IPS DF 6.9 (cell line): ENCODE measurements around the gene SHISA9.

Experiments
- DNase-seq: peaks from one replicate; pipeline ENCODE4 v3.0.0-alpha.2; 2013; ENCODE audit warnings: low read depth, low spot score
- H3K27ac ChIP-seq: one replicate; pipeline ENCODE4 v1.5.1; 2013; ENCODE audit warnings: low read length, control low read depth
- H3K27me3 ChIP-seq: 2 replicates; pipeline ENCODE4 v1.6.1; 2013; ENCODE audit warnings: mild to moderate bottlenecking, low read length; ENCODE audit not compliant: control insufficient read depth, insufficient read depth
- H3K36me3 ChIP-seq: 2 replicates; pipeline ENCODE4 v1.6.1; 2013; ENCODE audit warnings: low read length; ENCODE audit not compliant: control insufficient read depth, insufficient read depth
- H3K4me1 ChIP-seq: 2 replicates; pipeline ENCODE4 v1.6.1; 2013; ENCODE audit warnings: low read length; ENCODE audit not compliant: control insufficient read depth, insufficient read depth
- H3K4me3 ChIP-seq: 2 replicates; pipeline ENCODE4 v1.5.1; 2013; ENCODE audit warnings: mild to moderate bottlenecking, low read length
- H3K9me3 ChIP-seq: 2 replicates; pipeline ENCODE4 v1.6.1; 2013; ENCODE audit warnings: low read length, inconsistent platforms; ENCODE audit not compliant: control insufficient read depth, insufficient read depth
- WGBS: extraction: QIAGEN DNeasy Blood & Tissue Kit; methylation state at CpG from one replicate; pipeline ENCODE4 v1.1.7; 2013; ENCODE audit warnings: mixed read lengths, missing lambda C conversion rate; ENCODE audit not compliant: insufficient read length, insufficient coverage; 5-methylcytosine and 5-hydroxymethylcytosine counted together

The SHISA9 gene

DNA sequence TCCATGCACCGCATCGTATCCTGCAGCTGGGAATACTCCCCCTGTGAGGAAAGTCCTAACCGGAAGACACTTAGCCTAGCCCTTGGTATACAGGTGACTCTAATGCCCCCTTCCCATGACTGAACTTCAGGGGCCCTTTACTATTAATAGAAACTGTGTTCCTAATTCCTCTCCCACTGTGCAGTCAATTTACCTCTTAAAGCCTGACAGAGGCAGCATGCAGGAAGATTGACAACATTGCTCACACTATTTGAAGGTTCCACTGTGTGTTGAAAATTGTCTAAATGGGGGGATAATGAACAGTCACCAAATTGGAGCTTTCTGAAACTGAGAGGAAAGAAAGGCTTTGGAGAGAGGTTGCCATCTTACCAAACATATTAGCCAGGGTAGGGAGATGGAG is 222.6 kb downstream of the SHISA9 start:
- H3K4me1 ChIP-seq, result peaks cover 3% of the 10 kb centered on the region
- H3K9me3 ChIP-seq, result no peaks in the 10 kb centered on the region
- no CpG with 5 or more reads among the region's 3 CpGs for WGBS
- no peaks in the 10 kb centered on the region for H3K27me3 ChIP-seq
- no peak overlapping the region for H3K4me3 ChIP-seq
- H3K36me3 ChIP-seq, result no peaks in the 10 kb centered on the region
- DNase-seq, result no peak
- no peak overlapping the region for H3K27ac ChIP-seq

DNA sequence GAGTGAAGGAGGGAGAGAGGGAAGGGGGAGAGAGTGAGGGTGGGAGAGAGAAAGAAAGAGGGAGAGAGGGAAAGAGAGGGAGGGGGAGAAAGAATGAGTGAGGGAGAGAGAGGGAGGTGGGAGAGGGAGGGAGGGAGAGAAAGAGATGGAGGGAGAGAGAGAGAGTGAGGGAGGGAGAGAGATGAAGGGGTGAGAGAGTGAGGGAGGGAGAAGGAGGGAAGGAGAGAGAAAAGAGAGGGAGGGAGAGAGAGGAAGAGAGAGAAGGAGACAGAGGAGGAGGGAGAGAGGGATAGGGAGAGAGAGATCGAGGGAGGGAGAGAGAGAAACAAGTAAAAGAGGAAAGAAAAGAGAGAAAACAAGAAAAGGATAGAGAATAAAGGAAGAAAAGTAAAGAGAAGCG is 225.7 kb downstream of the SHISA9 start:
- H3K27me3 ChIP-seq, result no peaks in the 10 kb centered on the region
- H3K4me3 ChIP-seq, result no peak overlapping the region
- DNase-seq, result no peak
- H3K4me1 ChIP-seq, result no peaks in the 10 kb centered on the region
- no CpG with 5 or more reads among the region's 2 CpGs for WGBS
- H3K36me3 ChIP-seq, result no peaks in the 10 kb centered on the region
- no peak overlapping the region for H3K27ac ChIP-seq
- no peaks in the 10 kb centered on the region for H3K9me3 ChIP-seq

DNA sequence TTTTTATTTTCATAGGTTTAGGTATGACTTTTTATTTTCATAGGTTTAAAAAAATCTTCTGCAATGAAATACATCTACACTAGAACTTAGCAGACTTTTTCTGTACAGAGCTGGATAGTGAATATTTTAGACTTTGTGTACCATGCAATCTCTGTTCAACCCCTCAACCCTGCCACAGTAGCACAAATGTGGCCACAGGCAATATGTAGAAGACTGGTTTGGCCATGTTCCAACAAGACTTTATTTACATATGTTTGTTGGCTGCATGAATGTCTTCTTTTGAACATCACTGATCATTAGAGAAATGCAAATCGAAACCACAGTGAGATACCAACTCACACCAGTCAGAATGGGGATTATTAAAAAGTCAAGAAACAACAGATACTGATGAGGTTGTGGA is 229.2 kb downstream of the SHISA9 start:
- WGBS, result no CpG with 5 or more reads among the region's 1 CpG
- Histone ChIP-seq H3K36me3 (no peaks in the 10 kb centered on the region), H3K27ac (no peak overlapping the region), H3K4me1 (no peaks in the 10 kb centered on the region), H3K4me3 (no peak overlapping the region), H3K27me3 (no peaks in the 10 kb centered on the region), H3K9me3 (no peaks in the 10 kb centered on the region)
- DNase-seq, result no peak

DNA sequence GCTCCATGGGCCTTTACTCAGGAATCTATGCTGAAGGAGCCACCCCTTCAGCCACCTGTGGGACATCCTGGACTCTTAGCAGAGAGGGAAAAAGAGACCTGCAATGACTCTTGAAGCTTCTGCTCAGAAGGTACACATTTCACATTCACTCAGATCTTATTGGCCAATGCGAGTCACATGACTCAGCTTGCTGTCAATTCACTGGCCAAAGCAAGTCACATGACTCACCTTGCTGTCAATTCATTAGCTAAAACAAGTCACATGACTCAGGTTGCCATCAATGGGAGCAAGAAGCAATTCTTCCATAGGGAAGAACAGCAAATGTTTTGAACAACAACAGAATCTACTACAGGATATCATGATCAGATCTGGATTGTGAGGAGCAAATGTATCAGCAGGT is 233.4 kb downstream of the SHISA9 start:
- no CpG with 5 or more reads among the region's 1 CpG for WGBS

DNA sequence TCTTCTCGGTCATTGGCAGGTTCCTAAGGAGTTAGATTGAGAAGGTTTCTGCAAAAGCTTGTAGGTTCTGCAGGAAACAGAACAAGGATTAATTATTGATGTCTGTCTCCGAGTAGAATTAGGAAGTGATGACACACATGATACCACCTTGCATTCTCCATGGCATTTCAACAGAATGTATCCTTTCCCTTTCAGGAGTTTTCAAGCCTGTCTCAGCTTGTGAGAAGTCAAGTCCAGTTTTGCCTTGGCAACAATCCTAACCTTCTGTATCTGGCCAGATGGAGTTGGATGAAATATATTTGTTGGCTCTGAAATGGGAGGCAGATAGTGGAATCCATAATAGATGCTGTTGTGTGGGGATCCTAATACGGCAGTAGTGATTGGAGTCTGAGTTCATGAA is 235.5 kb downstream of the SHISA9 start:
- DNase-seq, result no peak
- no peaks in the 10 kb centered on the region for H3K9me3 ChIP-seq
- H3K4me3 ChIP-seq, result no peak overlapping the region
- no peaks in the 10 kb centered on the region for H3K27me3 ChIP-seq
- H3K36me3 ChIP-seq, result no peaks in the 10 kb centered on the region
- no peaks in the 10 kb centered on the region for H3K4me1 ChIP-seq
- no peak overlapping the region for H3K27ac ChIP-seq
- WGBS, result no CpG with 5 or more reads among the region's 3 CpGs

More for the DNA sequence above, 233.4 kb downstream of the SHISA9 start:
- Histone ChIP-seq H3K36me3 (no peaks in the 10 kb centered on the region), H3K27me3 (no peaks in the 10 kb centered on the region), H3K4me1 (no peaks in the 10 kb centered on the region), H3K9me3 (no peaks in the 10 kb centered on the region), H3K27ac (no peak overlapping the region), H3K4me3 (no peak overlapping the region)
- DNase-seq, result no peak

DNA sequence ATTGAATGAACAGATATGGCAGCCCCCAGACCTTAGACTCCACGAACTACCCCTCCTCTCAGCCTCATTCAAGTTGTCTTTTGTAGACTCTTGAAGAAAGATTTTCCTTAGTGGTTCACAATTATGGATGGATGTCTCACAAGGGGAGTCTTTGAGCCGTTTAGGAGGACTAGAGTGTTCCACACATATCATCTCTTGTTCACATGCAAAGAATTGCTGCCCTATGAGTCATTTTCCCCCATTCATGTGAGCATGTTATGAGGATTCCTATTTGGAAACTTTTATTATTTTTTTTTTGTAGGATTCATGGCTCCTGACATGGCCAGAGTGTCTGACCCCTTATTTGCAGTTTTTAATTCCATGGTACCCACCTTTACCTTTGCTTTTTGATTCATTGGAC is 237.1 kb downstream of the SHISA9 start:
- H3K27ac ChIP-seq, result no peak overlapping the region
- H3K36me3 ChIP-seq, result no peaks in the 10 kb centered on the region
- no peaks in the 10 kb centered on the region for H3K9me3 ChIP-seq
- H3K27me3 ChIP-seq, result no peaks in the 10 kb centered on the region
- no peak overlapping the region for H3K4me3 ChIP-seq
- DNase-seq, result no peak
- no CpG with 5 or more reads among the region's 2 CpGs for WGBS
- H3K4me1 ChIP-seq, result no peaks in the 10 kb centered on the region; the same call in 1 of the 2 replicates

DNA sequence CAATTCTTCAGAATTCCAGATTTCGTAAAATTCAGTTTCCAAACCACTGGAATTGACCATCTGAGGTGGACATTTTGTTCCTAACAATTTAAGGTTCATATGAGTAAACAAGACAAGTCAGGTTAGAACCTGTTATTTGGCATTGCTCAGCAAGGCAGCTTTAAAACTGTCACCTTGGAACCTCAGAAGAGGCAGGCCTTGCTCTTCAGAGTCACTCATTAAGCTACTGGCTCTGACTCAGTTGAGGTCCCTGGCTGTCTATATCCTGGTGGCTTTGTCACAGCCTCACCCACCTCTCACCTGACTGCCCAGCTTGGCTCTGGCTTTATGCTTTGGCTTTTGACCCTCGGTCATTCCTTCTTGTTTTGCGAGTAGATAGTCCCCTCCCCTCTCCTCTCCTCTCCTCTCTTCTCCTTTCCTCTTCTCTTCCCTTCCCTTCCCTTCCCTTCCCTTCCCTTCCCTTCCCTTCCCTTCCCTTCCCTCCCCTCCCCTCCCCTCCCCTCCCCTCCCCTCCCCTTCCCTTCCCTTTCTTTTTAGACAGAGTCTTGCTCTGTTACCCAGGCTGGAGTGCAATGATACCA is 238.4 kb downstream of the SHISA9 start:
- Histone ChIP-seq H3K9me3 (no peaks in the 10 kb centered on the region), H3K36me3 (no peaks in the 10 kb centered on the region), H3K4me3 (no peak overlapping the region), H3K4me1 (no peaks in the 10 kb centered on the region; the same call in 1 of the 2 replicates), H3K27me3 (no peaks in the 10 kb centered on the region), H3K27ac (no peak overlapping the region)
- no CpG with 5 or more reads among the region's 3 CpGs for WGBS
- no peak for DNase-seq

DNA sequence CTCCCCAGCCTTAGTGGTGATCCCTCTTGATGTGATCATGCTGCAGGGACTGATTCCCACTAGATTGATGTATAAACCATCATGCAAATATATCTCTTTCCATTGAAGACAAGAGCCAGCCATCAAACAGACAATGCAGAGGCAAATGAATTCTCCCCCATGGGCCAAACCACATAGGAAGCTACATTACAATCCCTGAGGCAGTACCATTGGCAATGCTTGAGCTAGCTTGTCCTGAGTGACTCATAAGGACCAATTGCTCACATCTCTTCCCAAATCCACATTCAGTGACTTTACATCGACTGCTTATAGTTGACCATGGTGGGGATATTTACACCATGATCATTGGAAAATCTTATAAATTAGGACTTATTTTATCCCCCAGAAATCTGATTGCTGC is 242.2 kb downstream of the SHISA9 start:
- Histone ChIP-seq H3K4me1 (no peaks in the 10 kb centered on the region; the same call in 1 of the 2 replicates), H3K9me3 (no peaks in the 10 kb centered on the region), H3K4me3 (no peak overlapping the region), H3K36me3 (no peaks in the 10 kb centered on the region), H3K27ac (no peak overlapping the region), H3K27me3 (no peaks in the 10 kb centered on the region)
- WGBS, result no CpG with 5 or more reads among the region's 1 CpG
- no peak for DNase-seq

DNA sequence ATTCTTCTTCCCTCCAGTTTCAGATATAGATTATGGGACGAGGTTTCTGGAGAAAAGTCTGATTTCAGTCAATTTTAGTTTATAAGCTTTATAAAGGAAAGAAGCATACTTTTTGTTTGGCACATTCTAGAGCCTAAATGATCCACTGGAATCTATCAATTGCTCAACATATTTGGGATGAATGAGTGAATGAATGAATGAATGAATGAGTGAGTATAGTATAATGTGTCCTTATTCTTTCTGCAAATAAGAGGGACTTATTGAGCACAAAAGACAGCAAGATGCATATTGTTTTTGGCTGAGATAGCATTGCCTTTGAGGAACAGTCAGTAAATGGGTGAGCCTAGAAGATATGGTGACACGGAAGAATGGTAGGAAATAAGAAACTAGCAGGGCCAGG is 245.4 kb downstream of the SHISA9 start:
- no peak overlapping the region for H3K27ac ChIP-seq
- no peaks in the 10 kb centered on the region; the same call in 1 of the 2 replicates for H3K4me1 ChIP-seq
- H3K27me3 ChIP-seq, result no peaks in the 10 kb centered on the region
- H3K36me3 ChIP-seq, result no peaks in the 10 kb centered on the region
- no CpG with 5 or more reads among the region's 2 CpGs for WGBS
- H3K9me3 ChIP-seq, result no peaks in the 10 kb centered on the region
- no peak for DNase-seq
- no peak overlapping the region for H3K4me3 ChIP-seq

DNA sequence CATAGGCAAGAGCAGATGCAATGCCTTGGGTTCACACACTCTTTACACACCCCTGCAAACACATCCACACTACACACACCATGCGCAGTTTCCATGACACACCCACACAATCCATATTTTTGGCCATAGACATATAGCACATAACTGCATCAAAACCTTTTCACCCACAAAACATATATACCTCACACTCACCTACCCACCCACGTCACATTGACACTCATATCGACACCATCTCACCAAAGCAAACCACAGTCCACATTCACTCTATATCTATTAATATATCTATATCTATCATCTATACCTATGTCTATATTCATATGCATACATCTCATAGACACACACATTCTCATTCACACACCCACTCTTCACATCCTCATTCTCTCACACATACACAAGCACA is 246.9 kb downstream of the SHISA9 start:
- H3K9me3 ChIP-seq, result no peaks in the 10 kb centered on the region
- no peaks in the 10 kb centered on the region for H3K27me3 ChIP-seq
- no peak overlapping the region for H3K4me3 ChIP-seq
- H3K36me3 ChIP-seq, result no peaks in the 10 kb centered on the region
- 100% methylated on average over 2 of the region's 3 CpGs for WGBS
- no peak overlapping the region for H3K27ac ChIP-seq
- peaks cover under 1% of the 10 kb centered on the region; the same call in 1 of the 2 replicates for H3K4me1 ChIP-seq
- DNase-seq, result no peak

DNA sequence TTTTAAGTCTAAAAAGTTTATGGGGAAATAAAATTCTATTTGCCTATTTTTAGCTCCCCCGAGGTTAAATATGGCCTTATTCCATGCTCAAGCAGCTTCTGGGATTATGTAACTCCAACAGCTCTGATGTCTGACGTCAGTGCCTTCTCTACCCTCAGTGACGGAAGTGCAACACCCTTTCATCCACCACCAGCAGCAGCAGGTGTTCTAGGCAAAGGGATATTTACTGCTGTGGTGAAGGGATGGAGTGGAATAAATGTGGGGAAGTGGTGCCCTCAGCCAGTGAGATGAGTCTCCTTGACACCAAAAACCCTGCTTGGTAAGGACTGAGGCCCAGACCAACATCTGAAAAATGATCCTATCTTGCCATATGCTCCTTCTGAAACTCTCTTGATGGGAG is 247.4 kb downstream of the SHISA9 start:
- no peak for DNase-seq
- H3K27ac ChIP-seq, result no peak overlapping the region
- no peaks in the 10 kb centered on the region for H3K9me3 ChIP-seq
- WGBS, result no CpG with 5 or more reads among the region's 3 CpGs
- no peaks in the 10 kb centered on the region for H3K27me3 ChIP-seq
- H3K36me3 ChIP-seq, result no peaks in the 10 kb centered on the region
- no peak overlapping the region for H3K4me3 ChIP-seq
- peaks cover 1% of the 10 kb centered on the region; the same call in 1 of the 2 replicates for H3K4me1 ChIP-seq
